Peyer's patch (tissue), 4 donors: Measurements from ENCODE around the gene ELFN1.

Source experiments
- POLR2A ChIP-seq, 2 donors: fragments of 450-650 bp; IDR thresholded peaks; one replicate each; pipeline ENCODE4 v1.5.1; 2017; ENCODE audit warnings: antibody characterized with exemption in 2 of 2, mild to moderate bottlenecking in 2 of 2, moderate library complexity in 2 of 2
- TF ChIP-seq, protein P1 (sequence below), 6 experiments: fragments of 450-650 bp in 4 of 6; fragments of 200-600 bp in 2 of 6; sonication (generic) in 1 of 6; IDR thresholded peaks; one replicate each; pipeline ENCODE4 v1.5.1; 2017 to 2019; ENCODE audit warnings: antibody characterized with exemption in 6 of 6, mild to moderate bottlenecking in 3 of 6, moderate library complexity in 1 of 6

DNA sequence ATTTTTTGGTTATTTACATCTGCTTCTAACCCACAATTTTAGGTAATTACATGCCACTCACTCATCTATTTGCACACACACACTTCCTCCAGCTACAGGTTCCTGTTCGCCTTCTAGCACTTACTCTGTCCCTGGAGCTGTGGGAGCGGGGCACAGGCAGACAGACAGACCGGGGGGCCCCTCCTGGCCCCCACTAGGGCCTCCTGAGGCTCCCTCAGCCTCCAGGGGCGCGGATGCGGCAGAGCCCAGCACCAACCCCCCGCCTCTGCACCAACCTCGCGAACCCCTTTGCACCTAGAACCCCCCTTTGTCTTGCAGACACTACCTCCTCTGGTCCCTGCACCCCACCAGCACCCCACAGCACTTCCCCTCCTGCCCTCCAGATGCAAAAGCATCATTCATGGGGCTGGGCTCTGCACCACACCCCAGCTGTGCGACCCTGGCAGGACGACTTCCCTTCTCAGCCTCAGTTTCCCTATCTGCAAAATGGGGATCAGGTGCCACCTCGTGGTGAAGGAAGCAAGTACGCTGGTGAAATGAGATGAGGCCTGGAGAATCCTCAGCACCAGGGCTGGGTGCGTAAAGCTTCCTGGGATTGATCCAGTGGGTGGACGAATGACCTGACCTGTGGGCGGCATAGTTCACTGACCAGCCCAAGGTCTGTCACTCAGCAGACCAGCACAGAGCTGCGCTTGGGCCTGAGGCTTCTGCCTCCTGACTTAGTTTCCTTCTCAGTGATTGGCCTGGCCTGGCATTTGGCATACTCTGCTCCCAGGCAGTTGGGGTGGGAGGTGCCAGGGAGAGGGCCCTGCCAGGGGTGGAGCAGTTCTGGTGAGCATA lies 37.9 kb downstream of the ELFN1 start:
- TF ChIP-seq POLR2A (IDR thresholded peaks at IDR 0.05), result no peak
- TF ChIP-seq, protein P1, sequence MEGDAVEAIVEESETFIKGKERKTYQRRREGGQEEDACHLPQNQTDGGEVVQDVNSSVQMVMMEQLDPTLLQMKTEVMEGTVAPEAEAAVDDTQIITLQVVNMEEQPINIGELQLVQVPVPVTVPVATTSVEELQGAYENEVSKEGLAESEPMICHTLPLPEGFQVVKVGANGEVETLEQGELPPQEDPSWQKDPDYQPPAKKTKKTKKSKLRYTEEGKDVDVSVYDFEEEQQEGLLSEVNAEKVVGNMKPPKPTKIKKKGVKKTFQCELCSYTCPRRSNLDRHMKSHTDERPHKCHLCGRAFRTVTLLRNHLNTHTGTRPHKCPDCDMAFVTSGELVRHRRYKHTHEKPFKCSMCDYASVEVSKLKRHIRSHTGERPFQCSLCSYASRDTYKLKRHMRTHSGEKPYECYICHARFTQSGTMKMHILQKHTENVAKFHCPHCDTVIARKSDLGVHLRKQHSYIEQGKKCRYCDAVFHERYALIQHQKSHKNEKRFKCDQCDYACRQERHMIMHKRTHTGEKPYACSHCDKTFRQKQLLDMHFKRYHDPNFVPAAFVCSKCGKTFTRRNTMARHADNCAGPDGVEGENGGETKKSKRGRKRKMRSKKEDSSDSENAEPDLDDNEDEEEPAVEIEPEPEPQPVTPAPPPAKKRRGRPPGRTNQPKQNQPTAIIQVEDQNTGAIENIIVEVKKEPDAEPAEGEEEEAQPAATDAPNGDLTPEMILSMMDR (IDR thresholded peaks at IDR 0.05), result no peak
